Mammary epithelial cell (primary cell): ENCODE results near the gene PCDHGA11.

Experiments
- CTCF ChIP-seq, 2 donors: IDR thresholded peaks in 1 of 2; conservative IDR thresholded peaks in 1 of 2; 2 replicates each; pipeline ENCODE4 v1.5.1; 2011 to 2012; ENCODE audit warnings: inconsistent platforms in 2 of 2, low read length in 2 of 2, mild to moderate bottlenecking in 2 of 2, control low read depth in 1 of 2, low read depth in 1 of 2; ENCODE audit not compliant: insufficient read depth in 1 of 2; ENCODE audit errors: extremely low read depth in 1 of 2
- EZH2 ChIP-seq: IDR thresholded peaks from 2 replicates; pipeline ENCODE4 v1.6.1; 2012; ENCODE audit warnings: low read length, inconsistent platforms, borderline replicate concordance

DNA sequence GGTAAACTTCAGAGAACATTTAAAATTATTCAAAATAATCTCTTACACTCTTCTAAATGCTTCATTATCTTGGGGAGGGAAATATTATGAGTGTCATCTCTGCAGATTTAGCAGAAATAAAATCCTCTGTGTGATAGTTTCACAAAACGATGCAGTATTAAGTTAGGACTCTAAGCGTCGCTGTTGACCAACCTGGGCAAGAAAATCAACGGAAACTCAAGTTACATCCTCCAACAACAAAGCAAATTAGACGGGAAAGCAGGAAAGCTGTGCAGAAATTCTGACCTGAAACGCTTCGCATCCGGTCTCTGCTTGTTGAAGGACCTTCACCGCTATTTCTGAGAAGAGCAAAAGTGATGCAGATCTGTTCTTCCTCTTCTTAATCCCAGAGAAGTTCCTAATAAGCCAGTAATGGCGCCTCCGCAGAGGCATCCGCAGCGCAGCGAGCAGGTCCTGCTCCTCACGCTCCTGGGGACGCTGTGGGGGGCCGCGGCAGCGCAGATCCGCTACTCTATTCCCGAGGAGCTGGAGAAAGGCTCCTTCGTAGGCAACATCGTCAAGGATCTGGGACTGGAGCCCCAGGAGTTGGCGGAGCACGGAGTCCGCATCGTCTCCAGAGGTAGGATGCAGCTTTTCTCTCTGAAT, 47.1 kb upstream of the PCDHGA11 start, which contains the start of gene PCDHGA6:
- peak; percentile 61 to 65 for TF ChIP-seq CTCF (conservative IDR thresholded peaks at IDR 0.05 in 1 of 2, IDR thresholded peaks at IDR 0.05 in 1 of 2; ENCODE audit: extremely low read depth in 1 of 2, insufficient read depth in 1 of 2, low read depth in 1 of 2, low read length in 2 of 2)
- no peak for TF ChIP-seq EZH2
